B cell (primary cell): ENCODE data around the gene ZNF655. TPM values are rescaled to one million over a fixed set of nuclear protein-coding genes. Genes with fewer than 3 reads are reported as not detected.

ENCODE experiments used
- ATAC-seq: fragments of 200-7000 bp; cut with Tn5 transposase; one replicate; pipeline ENCODE4 v1.10.0; 2021; ENCODE audit warnings: low read depth, mild to moderate bottlenecking, moderate number of reproducible peaks, moderate library complexity
- CTCF ChIA-PET: fragments of 350-600 bp; sonication (Branson Sonifier 250); formaldehyde crosslinking; loops from one replicate; lab custom pipeline; 2021; ENCODE audit warnings: antibody characterized with exemption, inconsistent platforms; lab: Charles Lee
- POLR2A ChIA-PET: fragments of 350-600 bp; sonication (Branson Sonifier 250); formaldehyde crosslinking; loops from one replicate; lab custom pipeline; 2021; ENCODE audit warnings: antibody characterized with exemption; lab: Charles Lee
- DNase-seq: peaks from one replicate; pipeline ENCODE4 v3.0.0; 2013
- H2AFZ ChIP-seq: 2 replicates; pipeline ENCODE4 v1.6.1; 2012; ENCODE audit warnings: mild to moderate bottlenecking, low read depth, low read length; ENCODE audit not compliant: insufficient read depth, poor library complexity, severe bottlenecking
- H3K27ac ChIP-seq, 2 donors: 1 replicate in 1 of 2; 2 replicates in 1 of 2; pipeline ENCODE4 v1.5.1; 2012 to 2013; ENCODE audit warnings: low read length in 2 of 2, mild to moderate bottlenecking in 2 of 2, moderate library complexity in 1 of 2
- H3K27me3 ChIP-seq, 4 experiments: fragments of 200-600 bp in 1 of 4; sonication (generic) in 1 of 4; replicated peaks in 1 of 4; 1 replicate in 2 of 4; 2 replicates in 2 of 4; pipeline versions ENCODE4 v1.6.1 to v1.7.0; 2013 to 2016; ENCODE audit warnings: low read length in 3 of 4, mild to moderate bottlenecking in 2 of 4, mixed read lengths in 1 of 4, moderate library complexity in 1 of 4; ENCODE audit not compliant: insufficient read depth in 4 of 4, control insufficient read depth in 3 of 4; ENCODE audit errors: control extremely low read depth in 1 of 4
- H3K36me3 ChIP-seq, 2 experiments: replicated peaks in 1 of 2; 1 replicate in 1 of 2; 2 replicates in 1 of 2; pipeline versions ENCODE4 v1.6.1 to v1.7.1; 2013; ENCODE audit warnings: low read length in 1 of 2; ENCODE audit not compliant: insufficient read depth in 2 of 2, control insufficient read depth in 1 of 2; ENCODE audit errors: control extremely low read depth in 1 of 2, extremely low read depth in 1 of 2
- H3K4me1 ChIP-seq, 2 donors: fragments of 200-600 bp in 1 of 2; sonication (generic) in 1 of 2; 1 replicate in 1 of 2; 2 replicates in 1 of 2; pipeline versions ENCODE4 v1.5.1 to v1.6.1; 2013 to 2017; ENCODE audit warnings: low read length in 2 of 2; ENCODE audit not compliant: control insufficient read depth in 2 of 2, insufficient read depth in 2 of 2
- H3K4me2 ChIP-seq: replicated peaks from 2 replicates; pipeline ENCODE3; 2012; ENCODE audit warnings: mild to moderate bottlenecking, low read depth, low read length; ENCODE audit not compliant: poor library complexity, severe bottlenecking
- H3K4me3 ChIP-seq, 5 experiments: fragments of 200-600 bp in 1 of 5; sonication (generic) in 1 of 5; 1 replicate in 3 of 5; 2 replicates in 2 of 5; pipeline versions ENCODE4 v1.5.1 to v1.7.0; 2011 to 2016; ENCODE audit warnings: low read length in 4 of 5, mild to moderate bottlenecking in 4 of 5, low read depth in 2 of 5, control low read depth in 1 of 5, moderate library complexity in 1 of 5; ENCODE audit not compliant: insufficient read depth in 1 of 5; ENCODE audit errors: control extremely low read depth in 1 of 5, extremely low read depth in 1 of 5
- H3K79me2 ChIP-seq: fragments of 200-600 bp; sonication (generic); one replicate; pipeline ENCODE4 v1.6.0; 2016; ENCODE audit warnings: low read length; ENCODE audit not compliant: control insufficient read depth, insufficient read depth
- H3K9ac ChIP-seq: fragments of 200-600 bp; sonication (generic); 2 replicates; pipeline ENCODE4 v1.6.1; 2017; ENCODE audit warnings: mild to moderate bottlenecking, low read length, moderate library complexity
- H3K9me3 ChIP-seq, 3 donors: one replicate each; pipeline versions ENCODE4 v1.6.1 to v1.7.1; 2013; ENCODE audit warnings: low read length in 2 of 3; ENCODE audit not compliant: control insufficient read depth in 2 of 3, insufficient read depth in 1 of 3; ENCODE audit errors: control extremely low read depth in 1 of 3
- H4K20me1 ChIP-seq: 2 replicates; pipeline ENCODE4 v1.6.0; 2012; ENCODE audit warnings: mild to moderate bottlenecking, low read length; ENCODE audit not compliant: insufficient read depth, control insufficient read depth, poor library complexity, severe bottlenecking
- H3K27ac Mint-ChIP-seq: one replicate; pipeline ENCODE4 v1.8.0; 2021; ENCODE audit warnings: mixed read lengths
- H3K27me3 Mint-ChIP-seq: one replicate; pipeline ENCODE4 v1.8.0; 2021; ENCODE audit warnings: mixed read lengths
- H3K4me1 Mint-ChIP-seq: one replicate; pipeline ENCODE4 v1.8.0; 2021; ENCODE audit warnings: mixed read lengths
- H3K4me3 Mint-ChIP-seq: one replicate; pipeline ENCODE4 v1.8.0; 2021; ENCODE audit warnings: mixed read lengths
- H3K9me3 Mint-ChIP-seq: one replicate; pipeline ENCODE4 v1.8.0; 2022; ENCODE audit warnings: mixed read lengths; ENCODE audit not compliant: insufficient read depth
- EZH2 ChIP-seq: IDR thresholded peaks from 2 replicates; pipeline ENCODE4 v1.6.1; 2012; ENCODE audit warnings: borderline replicate concordance, low read depth, mild to moderate bottlenecking, moderate library complexity, low read length; ENCODE audit not compliant: insufficient read depth, poor library complexity, severe bottlenecking
- WGBS: methylation state at CpG from one replicate; pipeline ENCODE4 v1.1.5; 2013; ENCODE audit warnings: missing lambda C conversion rate; ENCODE audit not compliant: insufficient coverage; 5-methylcytosine and 5-hydroxymethylcytosine counted together
- intact Hi-C: fragments of 100-400 bp; cut with micrococcal nuclease; formaldehyde crosslinking; loops from one replicate; pipeline ENCODE4 v1.10.0; 2022
- polyA plus RNA-seq: library from polyadenylated mRNA; depleted of rRNA; stranded (reverse); fragments of >200 nt; gene quantifications from 2 replicates; pipeline ENCODE4 v1.2.3, GENCODE V29; 2012
- total RNA-seq, 2 donors: library from RNA; stranded (reverse); fragments of 120-200 nt in 1 of 2; gene quantifications; 1 replicate in 1 of 2; 2 replicates in 1 of 2; pipeline versions ENCODE4 v1.2.3 to v1.2.4, GENCODE V29; 2013 to 2022
- TF ChIP-seq, protein P1 (sequence below): fragments of 200-600 bp; IDR thresholded peaks from one replicate; pipeline ENCODE4 v1.8.0; 2022; ENCODE audit warnings: antibody characterized with exemption, mild to moderate bottlenecking

Gene ZNF655
- total and polyA plus RNA-seq, 2 donors (not counting 1 experiment from before 2014, with no cell fraction given) = 125 to 150 TPM

GRCh38 chr7:99514050-99514449 is 44.4 kb upstream of the ZNF655 start:
- H3K27ac Mint-ChIP-seq = no peak overlapping the region
- no peaks in the 10 kb centered on the region for H3K27me3 ChIP-seq
- no peak overlapping the region for H3K9ac ChIP-seq
- H4K20me1 ChIP-seq = no peaks in the 10 kb centered on the region
- no peak overlapping the region for H3K27ac ChIP-seq
- H3K36me3 ChIP-seq = peaks cover 4 to 35% of the 10 kb centered on the region in 2 experiments
- DNase-seq = no peak
- H3K79me2 ChIP-seq = peaks cover 28% of the 10 kb centered on the region
- H3K4me3 Mint-ChIP-seq = no peak overlapping the region
- WGBS = no CpG with 5 or more reads among the region's 1 CpG
- ChIA-PET POLR2A (no interaction called here), CTCF (no interaction called here)
- H3K4me1 Mint-ChIP-seq = peaks cover 7% of the 10 kb centered on the region
- ATAC-seq = no peak
- TF ChIP-seq EZH2 = no peak
- TF ChIP-seq, protein P1, sequence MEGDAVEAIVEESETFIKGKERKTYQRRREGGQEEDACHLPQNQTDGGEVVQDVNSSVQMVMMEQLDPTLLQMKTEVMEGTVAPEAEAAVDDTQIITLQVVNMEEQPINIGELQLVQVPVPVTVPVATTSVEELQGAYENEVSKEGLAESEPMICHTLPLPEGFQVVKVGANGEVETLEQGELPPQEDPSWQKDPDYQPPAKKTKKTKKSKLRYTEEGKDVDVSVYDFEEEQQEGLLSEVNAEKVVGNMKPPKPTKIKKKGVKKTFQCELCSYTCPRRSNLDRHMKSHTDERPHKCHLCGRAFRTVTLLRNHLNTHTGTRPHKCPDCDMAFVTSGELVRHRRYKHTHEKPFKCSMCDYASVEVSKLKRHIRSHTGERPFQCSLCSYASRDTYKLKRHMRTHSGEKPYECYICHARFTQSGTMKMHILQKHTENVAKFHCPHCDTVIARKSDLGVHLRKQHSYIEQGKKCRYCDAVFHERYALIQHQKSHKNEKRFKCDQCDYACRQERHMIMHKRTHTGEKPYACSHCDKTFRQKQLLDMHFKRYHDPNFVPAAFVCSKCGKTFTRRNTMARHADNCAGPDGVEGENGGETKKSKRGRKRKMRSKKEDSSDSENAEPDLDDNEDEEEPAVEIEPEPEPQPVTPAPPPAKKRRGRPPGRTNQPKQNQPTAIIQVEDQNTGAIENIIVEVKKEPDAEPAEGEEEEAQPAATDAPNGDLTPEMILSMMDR = no peak
- H3K4me1 ChIP-seq = no peaks in the 10 kb centered on the region
- no peaks in the 10 kb centered on the region for H3K9me3 ChIP-seq
- H3K27me3 Mint-ChIP-seq = no peaks in the 10 kb centered on the region
- H3K4me2 ChIP-seq = no peak overlapping the region
- no peaks in the 10 kb centered on the region for H3K9me3 Mint-ChIP-seq
- H2AFZ ChIP-seq = no peak overlapping the region
- H3K4me3 ChIP-seq = no peak overlapping the region
- intact Hi-C loops = no loop called here

DNA sequence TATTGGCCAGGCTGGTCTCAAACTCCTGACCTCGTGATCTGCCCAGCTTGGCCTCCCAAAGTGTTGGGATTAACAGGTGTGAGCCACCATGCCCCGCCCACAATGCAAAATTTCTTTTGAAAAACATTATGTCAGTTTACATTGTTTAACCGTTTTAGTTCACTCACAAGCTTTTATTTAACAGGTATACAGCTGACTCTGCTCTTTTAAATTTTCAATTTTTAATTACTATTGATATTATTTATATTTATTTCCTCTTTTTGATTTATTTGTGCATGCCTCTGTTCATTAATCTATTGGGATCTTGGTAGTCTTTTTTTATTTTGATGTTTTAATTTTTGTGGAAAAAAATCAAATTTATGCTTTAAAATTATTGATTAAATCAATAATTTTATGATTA is 37.0 kb upstream of the ZNF655 start:
- DNase-seq = no peak
- intact Hi-C loops = no loop called here
- H3K4me1 ChIP-seq = no peaks in the 10 kb centered on the region
- no peak overlapping the region for H3K4me3 Mint-ChIP-seq
- H3K79me2 ChIP-seq = no peaks in the 10 kb centered on the region
- peaks cover 2% of the 10 kb centered on the region for H3K4me1 Mint-ChIP-seq
- no peak overlapping the region for H3K4me3 ChIP-seq
- H3K27ac ChIP-seq = no peak overlapping the region
- H3K9me3 ChIP-seq = no peaks in the 10 kb centered on the region
- ATAC-seq = no peak
- H3K9me3 Mint-ChIP-seq = no peaks in the 10 kb centered on the region
- no peaks in the 10 kb centered on the region for H3K27me3 ChIP-seq
- H4K20me1 ChIP-seq = no peaks in the 10 kb centered on the region
- no peak for TF ChIP-seq EZH2
- TF ChIP-seq, protein P1 = no peak
- no peak overlapping the region for H3K27ac Mint-ChIP-seq
- CTCF ChIA-PET = interaction anchor here (1.3 kb wide), 1 partner anchor 10 kb away, joined by 3 read pairs; no protein-coding TSS in a partner anchor
- no peak overlapping the region for H3K4me2 ChIP-seq
- no peaks in the 10 kb centered on the region for H3K27me3 Mint-ChIP-seq
- POLR2A ChIA-PET = no interaction called here
- peaks cover 4 to 20% of the 10 kb centered on the region in 2 experiments for H3K36me3 ChIP-seq
- 100% methylated on average over 1 of the region's 3 CpGs for WGBS
- H2AFZ ChIP-seq = no peak overlapping the region
- H3K9ac ChIP-seq = no peak overlapping the region
